Measurements from ENCODE around the gene LPIN3.

Gene LPIN3

DNA sequence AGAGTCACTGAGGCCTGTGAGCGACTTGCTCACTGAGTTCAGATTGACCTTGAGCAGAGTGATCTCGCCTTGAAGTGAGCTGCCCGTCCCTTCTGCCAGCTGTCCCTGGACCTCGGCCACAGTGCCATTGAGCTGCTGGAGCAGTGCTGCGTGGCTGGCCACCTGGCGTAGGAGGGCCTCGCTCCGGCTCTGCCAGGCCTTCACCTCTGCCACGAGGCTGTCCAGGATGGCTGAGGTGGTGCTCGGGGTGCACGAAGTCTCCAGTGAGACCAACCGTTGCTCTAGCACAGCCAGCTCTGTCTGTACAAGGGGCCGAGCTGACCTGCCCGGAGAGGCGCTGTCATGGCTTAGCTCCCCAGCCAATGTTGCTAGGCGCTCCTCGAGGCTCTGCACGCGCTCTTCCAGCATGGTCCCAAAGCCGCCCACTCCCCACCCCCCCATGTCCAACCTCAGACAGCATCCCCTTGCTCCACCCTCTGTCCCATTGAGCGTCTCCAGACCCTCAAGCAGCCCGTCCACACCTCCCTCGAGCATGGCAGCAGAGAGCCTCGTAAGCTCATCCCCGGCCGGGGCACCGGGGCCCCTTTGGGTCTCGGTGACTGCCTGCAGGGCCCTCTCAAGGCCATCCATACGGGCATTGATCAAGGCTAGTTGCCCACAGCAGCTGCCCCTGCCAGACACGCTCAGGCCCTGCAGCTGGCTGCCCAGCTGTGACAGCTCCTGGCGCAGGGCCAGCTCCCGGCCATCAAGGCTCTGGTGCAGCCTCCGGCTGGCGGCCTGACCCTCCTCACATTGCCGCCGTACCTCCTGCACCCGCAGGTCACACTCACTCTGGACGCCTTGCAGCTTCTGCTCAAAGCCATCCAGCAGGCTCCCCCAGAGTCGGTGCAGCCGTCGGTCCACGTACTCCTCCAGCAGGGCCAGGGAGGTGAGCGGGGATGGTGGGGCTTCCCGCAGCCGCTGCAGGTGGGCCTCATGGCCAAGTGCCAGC, 21.4 kb downstream of the LPIN3 start:
- no peak for DNase-seq (ENCODE audit: low read depth)
- H3K4me3 ChIP-seq (ENCODE audit: low read depth, low read length): no peak overlapping the region
- TF ChIP-seq, protein P1, sequence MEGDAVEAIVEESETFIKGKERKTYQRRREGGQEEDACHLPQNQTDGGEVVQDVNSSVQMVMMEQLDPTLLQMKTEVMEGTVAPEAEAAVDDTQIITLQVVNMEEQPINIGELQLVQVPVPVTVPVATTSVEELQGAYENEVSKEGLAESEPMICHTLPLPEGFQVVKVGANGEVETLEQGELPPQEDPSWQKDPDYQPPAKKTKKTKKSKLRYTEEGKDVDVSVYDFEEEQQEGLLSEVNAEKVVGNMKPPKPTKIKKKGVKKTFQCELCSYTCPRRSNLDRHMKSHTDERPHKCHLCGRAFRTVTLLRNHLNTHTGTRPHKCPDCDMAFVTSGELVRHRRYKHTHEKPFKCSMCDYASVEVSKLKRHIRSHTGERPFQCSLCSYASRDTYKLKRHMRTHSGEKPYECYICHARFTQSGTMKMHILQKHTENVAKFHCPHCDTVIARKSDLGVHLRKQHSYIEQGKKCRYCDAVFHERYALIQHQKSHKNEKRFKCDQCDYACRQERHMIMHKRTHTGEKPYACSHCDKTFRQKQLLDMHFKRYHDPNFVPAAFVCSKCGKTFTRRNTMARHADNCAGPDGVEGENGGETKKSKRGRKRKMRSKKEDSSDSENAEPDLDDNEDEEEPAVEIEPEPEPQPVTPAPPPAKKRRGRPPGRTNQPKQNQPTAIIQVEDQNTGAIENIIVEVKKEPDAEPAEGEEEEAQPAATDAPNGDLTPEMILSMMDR (conservative IDR thresholded peaks at IDR 0.05; ENCODE audit: low read depth, low read length): no peak

DNA sequence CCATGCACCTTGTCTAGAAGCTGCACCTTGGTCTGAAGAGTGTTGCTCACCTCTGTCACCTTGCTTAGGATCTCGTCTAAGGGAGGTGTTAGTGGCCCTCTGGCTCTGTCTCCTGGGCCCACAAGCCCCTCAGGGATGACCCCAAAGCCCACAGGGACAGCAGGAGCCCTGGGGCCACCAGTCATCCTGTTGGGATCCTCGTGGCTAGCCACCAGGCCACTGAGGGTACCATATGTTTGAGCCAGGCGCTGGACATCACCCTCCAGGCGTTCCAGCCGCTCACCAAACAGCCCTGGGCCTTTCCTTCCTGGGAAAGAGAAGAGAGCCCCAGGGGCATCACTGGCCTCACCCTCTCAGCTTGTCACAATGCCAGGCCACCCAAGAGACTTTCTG, 22.1 kb downstream of the LPIN3 start:
- no peak overlapping the region for H3K4me3 ChIP-seq (ENCODE audit: low read depth, low read length)
- TF ChIP-seq, protein P1 (conservative IDR thresholded peaks at IDR 0.05; ENCODE audit: low read depth, low read length): no peak
- DNase-seq (ENCODE audit: low read depth): no peak

DNA sequence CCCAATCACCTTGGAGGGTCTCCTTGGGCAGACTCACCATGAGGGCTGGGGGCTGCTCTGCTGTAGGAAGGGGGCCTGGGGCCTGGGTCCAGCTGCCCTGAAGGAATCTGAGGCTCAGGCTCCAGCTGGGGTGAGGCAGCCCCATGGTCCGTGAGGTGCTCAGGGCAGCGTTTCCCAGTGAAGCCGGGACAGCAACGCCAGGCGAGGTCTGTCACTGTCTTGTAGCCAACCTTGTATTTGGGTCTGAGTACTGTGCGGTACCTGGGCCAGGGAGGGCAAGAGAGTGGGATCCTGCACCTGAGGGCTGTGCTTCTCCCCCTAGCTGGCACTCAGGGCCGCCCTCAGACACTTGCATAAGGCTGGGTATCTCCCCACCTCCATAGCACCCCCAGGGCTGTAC, 23.0 kb downstream of the LPIN3 start:
- TF ChIP-seq, protein P1 (conservative IDR thresholded peaks at IDR 0.05; ENCODE audit: low read depth, low read length): no peak
- DNase-seq (ENCODE audit: low read depth): no peak
- H3K4me3 ChIP-seq (ENCODE audit: low read depth, low read length): no peak overlapping the region

DNA sequence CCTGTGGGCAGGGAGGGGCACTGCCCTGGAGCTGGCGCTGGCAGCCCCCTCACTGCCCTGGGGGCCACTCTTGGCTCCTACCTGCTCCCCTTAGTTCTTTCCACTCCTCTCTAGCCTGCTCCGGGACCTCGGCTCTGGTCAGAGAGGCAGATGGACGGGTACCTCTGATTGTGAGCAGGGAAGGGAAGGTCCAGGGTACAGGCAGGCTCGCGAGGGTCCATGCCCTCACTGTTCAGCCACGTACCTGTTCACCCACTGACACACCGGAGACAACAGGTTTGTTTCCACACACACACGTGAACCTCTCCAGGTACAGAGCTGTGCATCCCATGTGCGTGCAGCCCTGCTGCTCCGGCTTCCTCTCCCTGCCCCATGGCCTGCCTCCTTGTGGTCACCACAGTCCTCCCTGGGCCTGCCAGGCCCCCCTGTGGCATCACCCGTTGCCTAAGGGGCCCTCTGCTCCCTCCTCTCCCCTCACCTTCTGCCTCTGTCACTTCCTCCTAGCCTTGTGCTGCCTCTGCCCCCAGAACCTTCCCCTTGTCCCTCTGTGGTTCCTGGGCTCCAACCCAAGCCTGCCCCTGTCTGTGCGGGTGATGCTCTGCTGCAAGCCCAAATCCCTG, 23.7 kb downstream of the LPIN3 start:
- H3K4me3 ChIP-seq (ENCODE audit: low read depth, low read length): no peak overlapping the region
- DNase-seq (ENCODE audit: low read depth): no peak
- TF ChIP-seq, protein P1 (conservative IDR thresholded peaks at IDR 0.05; ENCODE audit: low read depth, low read length): no peak

DNA sequence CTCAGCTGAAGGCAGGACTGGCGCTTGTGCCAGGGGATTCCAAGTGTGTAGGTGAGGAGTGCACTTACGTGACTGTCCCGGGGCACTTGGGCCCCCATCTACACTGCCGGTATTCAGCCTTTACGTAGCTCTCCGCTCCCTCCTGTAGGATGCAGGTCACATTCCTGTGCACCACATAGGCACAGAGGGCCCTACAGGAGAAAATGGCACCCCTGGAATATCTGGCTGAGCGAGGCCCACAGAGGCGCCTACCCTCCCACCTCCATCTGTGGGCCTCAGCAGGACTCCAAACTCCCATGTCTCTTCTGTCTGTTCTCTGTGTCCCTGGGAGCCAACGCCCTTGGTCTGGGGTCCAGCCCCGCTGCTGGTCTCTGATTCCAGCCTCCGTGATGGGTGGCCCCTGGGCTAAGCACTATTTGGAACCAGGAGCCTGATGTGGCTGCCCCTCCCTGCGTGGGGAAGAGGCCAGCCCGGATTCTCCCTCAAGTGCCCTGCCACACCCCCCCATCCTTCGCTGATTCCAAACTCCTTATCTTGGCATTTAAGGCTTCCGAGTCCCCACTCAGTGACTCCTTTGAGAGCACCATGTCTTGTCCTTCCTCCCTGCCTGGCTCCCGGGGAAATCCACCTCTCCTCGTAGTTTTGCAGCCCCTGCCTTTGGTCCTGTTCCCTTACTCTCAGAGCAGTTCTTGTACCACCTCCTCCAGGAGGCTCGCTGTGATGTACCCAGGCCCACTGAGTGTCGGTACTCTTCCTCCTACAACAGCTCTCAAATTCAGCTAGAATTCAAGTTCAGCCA, 24.5 kb downstream of the LPIN3 start:
- H3K4me3 ChIP-seq (ENCODE audit: low read depth, low read length): no peak overlapping the region
- no peak for DNase-seq (ENCODE audit: low read depth)
- TF ChIP-seq, protein P1 (conservative IDR thresholded peaks at IDR 0.05; ENCODE audit: low read depth, low read length): no peak

DNA sequence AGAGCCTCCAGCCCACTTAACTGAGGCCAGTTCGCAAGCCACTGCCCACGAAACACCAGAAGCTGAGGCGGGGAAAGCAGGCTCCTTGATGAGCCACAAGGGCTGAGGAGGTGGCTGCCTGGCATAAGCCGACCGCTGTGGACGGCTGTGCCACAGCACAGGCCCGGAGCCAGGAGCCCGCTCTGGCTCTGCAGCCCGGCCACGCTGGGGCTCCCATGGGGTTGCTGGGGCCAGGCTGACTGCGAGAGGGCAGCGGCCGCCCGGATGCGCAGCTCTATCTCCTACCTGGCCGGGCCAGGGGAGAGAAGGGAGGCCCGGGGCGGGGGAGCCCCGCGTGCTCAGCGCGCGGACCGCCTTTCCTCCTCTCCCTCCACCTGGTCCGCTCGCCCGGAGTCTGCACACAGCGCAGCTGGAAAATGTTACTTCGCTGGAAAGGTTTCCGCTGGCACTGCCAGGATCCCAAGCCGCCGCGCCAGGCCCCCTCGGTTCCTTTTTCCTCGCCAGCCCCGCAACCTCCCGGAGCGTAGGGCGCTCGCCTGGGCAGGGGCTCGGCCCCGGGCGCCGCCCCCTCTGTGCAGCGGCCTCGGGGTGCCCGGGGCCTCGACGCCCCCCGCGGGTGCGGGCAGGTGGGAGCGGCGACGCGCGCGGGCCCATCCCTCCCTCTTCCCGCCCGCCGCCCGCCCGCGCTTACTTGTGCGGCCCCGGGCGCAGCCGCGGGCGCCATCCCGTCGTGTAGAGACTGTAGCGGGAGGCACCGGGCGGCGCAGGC, 25.3 kb downstream of the LPIN3 start:
- no peak overlapping the region for H3K4me3 ChIP-seq (ENCODE audit: low read depth, low read length)
- TF ChIP-seq, protein P1 (conservative IDR thresholded peaks at IDR 0.05; ENCODE audit: low read depth, low read length): no peak
- DNase-seq (ENCODE audit: low read depth): no peak
